BJ (cell line): ENCODE results near the gene TXNRD1. TPM values are rescaled to one million over a fixed set of nuclear protein-coding genes. Genes with fewer than 3 reads are reported as not detected.

Experiments used
- CTCF ChIA-PET: fragments of 350-600 bp; formaldehyde crosslinking; extraction: SDS; loops from one replicate; lab custom pipeline; 2021; ENCODE audit warnings: antibody characterized with exemption, inconsistent platforms; lab: Yijun Ruan, JAX
- POLR2A ChIA-PET: fragments of 300-600 bp; sonication (Branson Sonifier 250); formaldehyde crosslinking; extraction: SDS; loops from one replicate; lab custom pipeline; 2021; ENCODE audit warnings: antibody characterized with exemption; lab: Charles Lee
- DNase-seq: peaks from one replicate; pipeline ENCODE4 v3.0.0-alpha.2; 2011; ENCODE audit warnings: low read depth
- H3K27me3 ChIP-seq: 2 replicates; pipeline ENCODE4 v1.6.0; 2011; ENCODE audit warnings: low read length; ENCODE audit not compliant: control insufficient read depth, insufficient read depth
- H3K36me3 ChIP-seq: 2 replicates; pipeline ENCODE4 v1.5.1; 2011; ENCODE audit warnings: low read length; ENCODE audit not compliant: control insufficient read depth, insufficient read depth
- H3K4me3 ChIP-seq: 2 replicates; pipeline ENCODE4 v1.5.1; 2011; ENCODE audit warnings: low read depth, mild to moderate bottlenecking, control low read depth, low read length
- polyA plus RNA-seq: library from polyadenylated mRNA; depleted of rRNA; stranded (reverse); fragments of >200 nt; gene quantifications from 2 replicates; pipeline ENCODE4 v1.2.3, GENCODE V29; 2011
- TF ChIP-seq, protein P1 (sequence below): IDR thresholded peaks from 2 replicates; pipeline ENCODE4 v1.5.1; 2011; ENCODE audit warnings: low read depth, mild to moderate bottlenecking, control low read depth, inconsistent platforms, low read length, moderate library complexity; ENCODE audit not compliant: insufficient read depth

Gene TXNRD1
- polyA plus RNA-seq, 1 experiment: 1,028 TPM

DNA sequence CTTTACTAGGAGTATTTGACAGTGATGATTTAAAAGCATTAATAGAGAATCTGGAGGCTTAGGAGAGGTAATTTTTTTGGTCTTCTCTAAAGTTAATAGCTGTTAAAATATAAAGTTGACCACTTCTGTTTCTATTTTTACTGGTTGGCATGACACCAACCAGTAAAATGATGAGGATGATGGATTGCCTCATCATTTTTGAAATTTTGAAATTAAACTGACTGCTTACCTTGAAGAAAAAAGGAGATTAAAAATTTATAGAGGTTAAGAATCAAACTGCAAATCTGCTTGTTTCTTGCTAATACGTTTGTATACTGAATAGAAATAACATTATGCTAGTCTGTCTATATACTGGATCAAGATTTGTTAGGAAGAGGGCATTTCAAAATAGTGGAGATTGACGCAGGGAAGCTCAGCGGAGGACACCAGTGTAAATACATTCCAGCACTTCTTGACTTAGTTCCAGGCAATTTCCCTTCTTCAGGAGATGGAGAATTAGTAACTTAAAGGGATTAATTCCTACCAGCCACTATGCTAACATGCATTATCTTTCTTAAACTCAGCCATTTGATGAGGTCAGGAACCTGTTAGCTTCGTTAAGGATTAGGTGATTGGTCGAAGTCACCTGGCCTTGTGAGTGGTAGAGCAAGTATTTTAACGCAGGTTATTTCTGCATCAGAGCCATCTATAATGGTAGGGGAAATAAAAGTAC lies 91.5 kb downstream of the TXNRD1 start:
- DNase-seq: no peak
- ChIA-PET CTCF (no interaction called here), POLR2A (no interaction called here)
- Histone ChIP-seq H3K36me3 (peaks cover 10% of the 10 kb centered on the region), H3K27me3 (no peaks in the 10 kb centered on the region), H3K4me3 (no peak overlapping the region)
- TF ChIP-seq, protein P1, sequence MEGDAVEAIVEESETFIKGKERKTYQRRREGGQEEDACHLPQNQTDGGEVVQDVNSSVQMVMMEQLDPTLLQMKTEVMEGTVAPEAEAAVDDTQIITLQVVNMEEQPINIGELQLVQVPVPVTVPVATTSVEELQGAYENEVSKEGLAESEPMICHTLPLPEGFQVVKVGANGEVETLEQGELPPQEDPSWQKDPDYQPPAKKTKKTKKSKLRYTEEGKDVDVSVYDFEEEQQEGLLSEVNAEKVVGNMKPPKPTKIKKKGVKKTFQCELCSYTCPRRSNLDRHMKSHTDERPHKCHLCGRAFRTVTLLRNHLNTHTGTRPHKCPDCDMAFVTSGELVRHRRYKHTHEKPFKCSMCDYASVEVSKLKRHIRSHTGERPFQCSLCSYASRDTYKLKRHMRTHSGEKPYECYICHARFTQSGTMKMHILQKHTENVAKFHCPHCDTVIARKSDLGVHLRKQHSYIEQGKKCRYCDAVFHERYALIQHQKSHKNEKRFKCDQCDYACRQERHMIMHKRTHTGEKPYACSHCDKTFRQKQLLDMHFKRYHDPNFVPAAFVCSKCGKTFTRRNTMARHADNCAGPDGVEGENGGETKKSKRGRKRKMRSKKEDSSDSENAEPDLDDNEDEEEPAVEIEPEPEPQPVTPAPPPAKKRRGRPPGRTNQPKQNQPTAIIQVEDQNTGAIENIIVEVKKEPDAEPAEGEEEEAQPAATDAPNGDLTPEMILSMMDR: no peak

DNA sequence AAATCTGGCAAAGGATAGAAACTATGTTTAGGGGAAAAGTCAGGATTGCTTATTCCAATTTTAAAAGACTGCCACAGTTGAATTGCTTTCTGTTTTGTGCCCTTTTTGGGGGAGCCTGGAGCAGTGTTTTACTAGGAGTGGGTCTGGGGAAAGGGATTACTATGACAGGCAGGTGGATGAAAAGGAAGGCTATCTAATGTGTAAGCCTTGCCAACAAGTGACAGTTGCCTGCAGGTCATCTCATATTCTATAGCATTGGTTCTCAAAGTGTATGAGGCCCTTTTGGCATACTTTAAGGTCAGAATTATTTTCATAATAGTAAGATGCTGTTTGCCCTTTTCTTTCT lies 92.0 kb downstream of the TXNRD1 start:
- ChIA-PET POLR2A (no interaction called here), CTCF (no interaction called here)
- TF ChIP-seq, protein P1: no peak
- H3K36me3 ChIP-seq: peaks cover 10% of the 10 kb centered on the region
- no peak overlapping the region for H3K4me3 ChIP-seq
- DNase-seq: no peak
- H3K27me3 ChIP-seq: no peaks in the 10 kb centered on the region

DNA sequence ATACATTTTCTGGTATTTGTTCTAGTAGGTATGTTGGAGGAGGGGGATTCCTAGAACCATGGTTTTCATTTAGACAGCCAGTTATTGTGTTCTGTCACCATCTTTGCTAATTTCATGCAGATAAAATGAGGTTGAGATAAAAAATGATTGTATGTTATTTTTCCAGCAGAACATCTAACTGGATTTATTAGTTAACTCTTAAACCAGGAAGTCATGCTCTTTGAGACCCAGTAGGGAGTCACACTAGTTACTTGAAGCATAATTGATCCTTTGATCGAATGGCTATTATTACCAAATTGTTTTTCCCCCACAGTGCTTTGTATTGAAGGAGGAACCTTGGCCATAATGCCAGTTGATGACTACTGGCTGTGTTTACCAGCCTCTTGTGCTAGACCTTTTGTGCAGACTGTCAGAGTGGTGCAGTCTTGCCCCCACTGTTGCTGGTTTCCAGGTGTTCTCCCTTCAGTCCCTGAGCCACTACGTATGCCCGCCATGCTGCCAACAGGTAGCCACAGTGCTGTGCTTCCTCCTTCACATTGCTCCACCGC lies 93.9 kb downstream of the TXNRD1 start:
- POLR2A ChIA-PET: no interaction called here
- Histone ChIP-seq H3K4me3 (no peak overlapping the region), H3K27me3 (no peaks in the 10 kb centered on the region), H3K36me3 (peaks cover 12% of the 10 kb centered on the region)
- TF ChIP-seq, protein P1: no peak
- DNase-seq: no peak
- CTCF ChIA-PET: interaction anchor here (1.5 kb wide), 1 partner anchor 11 kb away, joined by 5 read pairs; no protein-coding TSS in a partner anchor

DNA sequence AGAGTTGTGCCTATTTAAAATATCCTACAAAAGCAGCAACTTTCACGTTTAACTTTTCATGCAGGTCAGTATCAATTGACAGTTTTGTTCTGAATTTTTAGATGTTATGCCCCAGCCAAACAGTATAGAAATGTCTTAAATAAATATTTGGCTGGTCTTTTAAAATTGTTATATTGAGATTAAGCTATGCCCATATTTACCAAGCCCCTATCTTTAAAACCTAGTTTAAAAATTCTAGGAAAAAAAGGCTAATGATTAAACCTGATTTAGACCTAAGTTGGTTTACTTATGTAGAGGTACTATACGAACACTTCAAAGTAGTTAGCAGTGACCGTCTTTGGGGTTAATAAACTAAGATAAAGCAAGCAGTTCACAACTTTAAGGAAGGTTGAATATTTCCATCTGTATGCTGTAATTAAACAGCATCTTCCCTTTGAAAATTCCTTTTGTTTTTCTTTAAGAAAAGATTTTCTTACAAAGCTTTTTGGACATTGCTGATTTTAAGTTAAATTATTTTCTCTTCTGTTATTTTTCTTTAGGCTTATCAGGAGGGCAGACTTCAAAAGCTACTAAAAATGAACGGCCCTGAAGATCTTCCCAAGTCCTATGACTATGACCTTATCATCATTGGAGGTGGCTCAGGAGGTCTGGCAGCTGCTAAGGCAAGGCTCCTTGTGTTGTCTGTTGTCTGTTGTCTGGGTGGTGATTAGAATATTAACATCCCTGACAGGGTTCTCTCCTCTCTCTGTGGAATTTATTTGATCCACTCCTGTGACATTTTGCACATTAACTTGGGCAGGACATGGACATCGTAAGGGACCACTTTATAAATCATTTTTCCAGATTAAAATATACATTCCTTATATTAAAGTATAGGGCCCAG lies 95.4 kb downstream of the TXNRD1 start:
- no peaks in the 10 kb centered on the region for H3K27me3 ChIP-seq
- H3K4me3 ChIP-seq: no peak overlapping the region
- ChIA-PET CTCF (no interaction called here), POLR2A (no interaction called here)
- DNase-seq: no peak
- TF ChIP-seq, protein P1: no peak
- H3K36me3 ChIP-seq: peaks cover 16% of the 10 kb centered on the region

DNA sequence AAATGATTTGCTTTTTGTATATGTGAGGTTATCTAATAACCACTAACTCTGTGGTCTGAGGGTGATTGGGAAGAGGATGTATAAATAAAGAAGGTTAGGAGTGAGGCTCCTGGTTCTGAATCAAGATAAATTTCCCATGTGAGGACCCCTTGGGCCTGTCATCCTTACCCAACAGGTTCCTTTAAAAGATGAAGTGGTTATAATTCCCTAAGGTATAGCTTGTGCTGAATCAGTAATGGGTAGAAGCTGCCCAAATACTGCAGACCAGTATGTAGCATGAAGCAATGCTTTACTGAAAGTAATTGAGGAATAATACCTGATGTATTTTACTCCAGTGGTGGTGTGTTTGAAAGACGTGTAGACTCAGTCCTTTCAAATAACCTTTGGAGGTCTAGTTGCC lies 96.6 kb downstream of the TXNRD1 start:
- Histone ChIP-seq H3K27me3 (no peaks in the 10 kb centered on the region), H3K36me3 (peaks cover 16% of the 10 kb centered on the region), H3K4me3 (no peak overlapping the region)
- no peak for DNase-seq
- CTCF ChIA-PET: interaction anchor here (1.2 kb wide), 1 partner anchor 110 kb away, joined by 5 read pairs; no protein-coding TSS in a partner anchor
- POLR2A ChIA-PET: no interaction called here
- TF ChIP-seq, protein P1: no peak
